NCI-H2171 treated with DMSO at 0.1 percent for 48 hours (cell line): ENCODE data around the gene NIPBL.
A peak's percentile ranks its signal among the peaks of the same experiment; 100 is the strongest.
"Not testable (repeated sequence)": the region's sequence is repeated elsewhere in the genome, so short reads cannot be mapped to it uniquely, and the experiment has no call there.

ENCODE experiments used
- DNase-seq: peaks from one replicate; lab custom pipeline; 2025; lab: John Stamatoyannopoulos, UW

The NIPBL gene

DNA sequence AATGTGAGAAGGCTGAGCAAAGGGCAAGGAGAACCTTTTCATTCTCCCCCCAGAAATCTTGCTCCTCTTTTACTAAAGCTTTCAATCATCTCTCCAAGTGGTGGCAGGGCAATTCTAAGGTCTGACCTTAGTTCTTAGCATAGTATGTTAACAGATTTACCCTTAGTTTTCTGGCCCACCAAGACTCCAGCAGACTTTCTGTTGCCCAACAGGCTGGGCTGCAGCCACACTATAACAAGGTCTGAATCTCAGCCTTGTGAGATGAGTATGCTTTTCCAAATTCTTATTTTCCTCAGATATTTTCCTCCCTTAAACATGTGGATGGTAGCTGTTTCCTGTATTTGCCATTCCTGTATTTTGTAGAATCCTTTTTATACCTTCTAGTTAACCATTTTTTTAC lies 69.5 kb downstream of the NIPBL start:
- no peak for DNase-seq

DNA sequence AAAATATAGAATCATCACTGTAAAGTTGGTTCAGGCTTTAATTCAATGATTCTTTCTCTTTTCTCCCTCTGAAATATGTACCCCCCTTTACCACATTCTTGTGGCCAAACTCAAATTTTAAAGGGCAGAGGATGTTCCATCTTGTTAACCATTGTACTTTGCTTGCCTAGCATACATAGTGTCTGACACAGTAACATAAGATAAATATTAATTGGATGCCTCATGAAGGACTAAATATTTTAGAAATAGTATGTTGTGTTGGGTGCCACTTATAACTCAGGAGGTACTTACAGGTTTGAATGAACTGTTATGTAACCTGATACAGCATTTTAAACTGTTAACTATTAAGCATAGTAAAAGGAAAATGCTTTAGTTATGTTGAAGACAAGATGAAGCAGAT lies 71.5 kb downstream of the NIPBL start:
- no peak for DNase-seq

- no peak for DNase-seq
These were observed 72.1 kb downstream of the NIPBL start for GRCh38 chr5:36948650-36949049.

DNA sequence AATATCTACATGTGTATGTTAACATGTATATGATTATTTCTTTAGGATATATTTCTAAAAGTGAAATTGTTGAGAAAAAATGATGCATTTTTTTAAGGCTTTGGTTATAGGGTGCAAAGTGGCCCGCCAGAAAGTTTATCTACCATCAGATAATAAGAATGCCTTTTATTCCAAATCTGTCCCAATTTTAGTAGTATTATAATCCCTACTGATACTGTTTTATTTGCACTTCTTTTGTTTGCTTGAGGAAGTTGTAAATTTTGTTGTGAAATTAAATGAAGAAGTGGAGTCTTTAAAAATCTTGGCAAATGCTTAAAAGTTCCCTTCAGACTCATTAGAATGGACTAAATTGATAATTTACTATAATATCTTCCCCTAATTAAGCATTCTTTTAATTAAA lies 73.0 kb downstream of the NIPBL start:
- no peak for DNase-seq

- DNase-seq: no peak
These were observed 74.3 kb downstream of the NIPBL start for GRCh38 chr5:36950586-36951457.

DNA sequence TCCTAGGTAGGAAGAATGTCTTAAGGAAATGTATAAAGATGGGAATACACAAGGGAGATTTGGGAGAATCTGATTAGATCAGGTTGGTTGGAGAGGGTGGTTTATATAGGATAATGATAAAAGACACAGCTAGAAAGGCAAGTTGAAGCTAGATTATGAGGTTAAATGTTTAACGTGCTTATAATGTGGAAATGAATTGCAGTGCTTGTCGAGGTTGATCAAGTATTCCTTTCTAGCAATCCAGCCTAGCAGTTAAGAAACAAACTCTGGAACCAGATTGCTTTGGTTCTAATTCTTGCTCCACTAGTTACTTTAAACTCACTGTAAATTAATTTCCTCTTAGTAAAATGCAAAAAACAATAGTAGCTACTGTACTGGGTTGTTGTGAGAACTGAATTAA lies 76.5 kb downstream of the NIPBL start:
- DNase-seq: no peak

GRCh38 chr5:36957953-36958537 lies 81.5 kb downstream of the NIPBL start:
- DNase-seq: no peak

DNA sequence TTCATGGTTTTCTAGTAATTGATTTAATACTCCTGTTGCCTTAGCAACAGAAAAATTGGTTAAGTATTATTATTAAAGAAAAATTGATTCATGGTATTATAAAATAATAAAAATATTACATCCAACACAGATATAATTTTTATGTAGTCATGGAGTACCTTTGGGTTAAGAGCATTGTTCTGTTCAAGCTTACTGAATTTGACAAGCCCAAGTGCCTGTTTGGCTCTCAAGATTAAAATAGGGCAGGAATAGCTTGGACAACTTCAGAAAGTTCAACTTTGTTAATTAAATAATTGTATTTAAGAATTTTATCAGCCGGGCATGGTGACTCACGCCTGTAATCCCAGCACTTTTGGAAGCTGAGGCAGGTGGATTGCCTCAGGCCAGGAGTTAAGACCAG lies 82.0 kb downstream of the NIPBL start:
- DNase-seq: no peak

- DNase-seq: no peak
These were observed 88.6 kb downstream of the NIPBL start for GRCh38 chr5:36965179-36965578.

DNA sequence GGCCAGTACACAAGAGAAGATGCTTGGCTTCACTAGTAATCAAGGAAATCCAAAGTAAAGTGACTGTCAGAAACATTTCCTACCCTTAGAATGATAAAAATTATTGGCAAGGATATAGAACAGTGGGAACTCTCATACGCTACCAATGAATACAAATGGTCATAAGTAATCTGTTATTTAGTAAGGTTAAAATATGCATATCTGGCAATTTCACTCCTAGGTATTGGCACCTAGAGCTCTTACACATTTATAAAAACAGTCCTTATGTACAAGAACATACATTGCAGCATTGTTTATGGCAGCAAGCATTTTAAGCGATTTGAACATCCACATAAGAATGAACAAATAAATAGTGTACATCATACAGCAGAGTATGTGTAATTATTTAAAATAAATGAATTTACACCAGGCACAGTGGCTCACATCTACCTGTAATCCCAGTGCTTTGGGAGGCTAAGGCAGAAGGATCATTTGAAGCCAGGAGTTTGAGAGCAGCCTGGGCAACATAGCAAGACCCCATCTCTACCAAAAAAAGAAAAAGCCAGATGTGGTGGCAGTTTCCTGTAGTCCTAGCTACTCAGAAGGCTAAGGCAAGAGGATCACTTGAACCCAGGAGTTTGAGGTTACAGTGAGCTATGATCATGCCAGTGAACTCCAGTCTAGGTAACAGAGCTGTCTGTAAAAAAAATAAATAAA lies 93.3 kb downstream of the NIPBL start:
- DNase-seq: no peak

- DNase-seq: no peak
These were observed 101.6 kb downstream of the NIPBL start for GRCh38 chr5:36978196-36978595.

DNA sequence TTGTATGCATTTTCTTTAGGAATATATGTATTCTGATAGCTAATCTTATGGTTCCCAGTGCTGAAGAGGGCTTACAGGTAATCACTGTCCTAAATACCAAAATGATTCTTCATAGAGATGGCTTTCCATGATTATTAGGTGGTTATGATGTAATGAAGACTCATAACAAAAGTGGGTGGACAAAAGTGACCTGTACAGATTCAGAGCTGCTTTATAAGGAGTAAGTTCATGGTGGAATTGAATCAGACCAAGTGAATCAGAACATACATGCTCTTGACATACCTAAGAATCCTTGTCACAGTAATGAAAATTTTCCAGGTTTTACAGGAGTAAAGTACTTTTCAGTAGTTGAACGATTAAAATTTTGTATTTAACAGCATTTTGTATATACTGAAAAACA lies 105.6 kb downstream of the NIPBL start:
- no peak for DNase-seq

DNA sequence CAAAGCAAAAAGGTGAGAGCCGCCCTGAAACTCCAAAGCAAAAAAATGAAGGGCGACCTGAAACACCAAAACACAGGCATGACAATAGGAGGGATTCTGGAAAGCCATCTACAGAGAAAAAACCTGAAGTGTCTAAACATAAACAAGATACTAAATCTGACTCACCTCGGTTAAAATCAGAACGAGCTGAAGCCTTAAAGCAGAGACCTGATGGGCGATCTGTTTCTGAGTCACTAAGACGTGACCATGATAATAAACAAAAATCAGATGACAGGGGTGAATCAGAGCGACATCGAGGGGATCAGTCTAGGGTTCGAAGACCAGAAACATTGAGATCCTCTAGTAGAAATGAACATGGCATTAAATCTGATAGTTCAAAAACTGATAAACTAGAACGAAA lies 108.8 kb downstream of the NIPBL start:
- DNase-seq: no peak

GRCh38 chr5:36988396-36988795 lies 111.8 kb downstream of the NIPBL start:
- DNase-seq: no peak

GRCh38 chr5:36998578-36998977 lies 122.0 kb downstream of the NIPBL start:
- DNase-seq: no peak

DNA sequence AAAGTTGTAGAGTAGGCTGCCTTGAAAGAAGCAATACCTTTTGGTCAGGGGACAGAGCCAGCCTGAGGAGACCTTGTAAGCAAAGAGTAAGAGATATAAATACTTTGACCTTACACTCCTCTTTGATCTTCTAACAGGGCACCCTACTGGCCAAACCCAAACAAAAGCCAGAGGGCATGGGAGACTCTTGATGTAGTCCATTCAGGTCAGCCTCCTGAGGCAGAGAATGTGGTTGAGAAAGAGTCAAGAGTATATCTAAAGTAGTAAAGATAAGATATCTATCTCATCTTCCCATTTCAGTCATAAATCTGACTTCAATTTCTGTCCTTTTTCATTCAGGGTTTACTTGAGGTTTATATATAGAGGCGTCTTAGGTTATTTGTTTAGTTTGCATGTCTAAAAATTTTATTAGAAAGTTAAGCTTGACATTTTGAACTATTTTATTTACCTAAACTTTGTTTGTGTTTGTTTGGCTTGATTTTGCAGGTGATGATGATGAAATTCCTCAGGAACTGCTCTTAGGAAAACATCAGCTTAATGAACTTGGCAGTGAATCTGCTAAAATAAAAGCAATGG lies 125.7 kb downstream of the NIPBL start:
- no peak for DNase-seq

DNA sequence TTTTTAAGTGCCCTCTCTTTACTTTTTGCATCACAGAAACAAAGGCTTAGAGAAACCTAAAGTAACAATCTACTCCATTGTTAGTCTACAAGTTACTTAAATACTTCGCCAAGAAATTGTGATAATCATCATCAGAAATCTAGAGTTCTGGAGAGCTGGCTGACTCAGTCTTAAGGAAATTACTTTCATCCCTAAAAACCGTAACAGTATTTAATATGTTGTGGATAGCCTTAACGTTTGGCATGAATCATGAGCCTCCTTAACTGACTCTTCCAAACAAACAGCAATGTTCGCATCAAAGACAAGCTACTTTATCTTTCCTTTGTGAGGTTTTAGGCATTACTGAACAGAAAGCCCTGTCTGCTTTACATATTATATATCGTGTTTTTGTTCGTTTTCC lies 128.7 kb downstream of the NIPBL start:
- no peak for DNase-seq

- peak; percentile 37 for DNase-seq
These were observed 129.5 kb downstream of the NIPBL start for GRCh38 chr5:37005946-37006540.

DNA sequence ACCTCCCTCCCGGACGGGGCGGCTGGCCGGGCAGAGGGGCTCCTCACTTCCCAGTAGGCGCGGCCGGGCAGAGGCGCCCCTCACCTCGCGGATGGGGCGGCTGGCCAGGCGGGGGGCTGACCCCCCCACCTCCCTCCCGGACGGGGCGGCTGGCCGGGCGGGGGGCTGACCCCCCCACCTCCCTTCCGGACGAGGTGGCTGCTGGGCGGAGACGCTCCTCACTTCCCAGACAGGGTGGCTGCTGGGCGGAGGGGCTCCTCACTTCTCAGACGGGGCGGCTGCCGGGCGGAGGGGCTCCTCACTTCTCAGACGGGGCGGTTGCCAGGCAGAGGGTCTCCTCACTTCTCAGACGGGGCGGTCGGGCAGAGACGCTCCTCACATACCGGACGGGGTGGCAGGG lies 136.6 kb downstream of the NIPBL start:
- DNase-seq: not testable (repeated sequence)

- DNase-seq: no peak
These were observed 137.8 kb downstream of the NIPBL start for GRCh38 chr5:37014321-37014720.

DNA sequence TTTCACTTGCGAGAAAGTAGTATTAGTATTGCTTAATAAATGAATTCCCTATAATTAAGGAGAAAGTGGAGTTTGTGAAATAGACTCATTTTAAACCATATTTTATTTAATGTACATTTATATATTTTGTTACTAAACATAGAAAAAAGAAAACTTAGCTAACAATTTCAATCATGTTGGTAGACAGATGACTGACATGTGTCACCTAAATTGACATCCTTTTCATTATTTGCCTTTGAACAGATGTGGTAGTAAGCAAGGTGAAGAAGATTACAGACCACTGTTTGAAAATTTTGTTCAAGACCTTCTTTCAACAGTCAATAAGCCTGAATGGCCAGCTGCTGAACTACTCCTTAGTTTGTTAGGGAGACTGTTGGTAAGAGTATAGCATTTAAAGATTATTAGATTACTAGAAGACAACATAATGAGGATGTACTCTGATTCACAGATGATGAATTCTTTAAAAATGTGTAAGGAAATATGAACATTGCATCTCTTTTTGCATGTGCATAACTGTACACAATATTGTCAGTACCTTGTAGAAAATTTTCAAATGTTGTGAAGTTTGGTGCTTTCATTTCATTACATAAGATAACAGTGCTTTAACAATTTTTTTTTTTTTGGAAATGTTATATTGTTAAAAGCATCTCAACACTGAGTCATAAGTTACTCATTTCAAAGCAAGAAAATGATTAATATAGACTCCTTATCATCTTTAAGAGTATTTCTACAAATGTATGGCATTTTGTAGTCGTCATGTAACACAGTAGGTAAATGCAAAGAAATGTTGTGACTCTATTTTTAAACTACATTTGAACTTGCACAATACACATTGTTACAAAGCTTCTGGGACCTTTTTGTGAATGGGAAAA lies 139.5 kb downstream of the NIPBL start:
- no peak for DNase-seq
